Measurements from ENCODE around the gene GPC4.
"Not testable (repeated sequence)": the region's sequence is repeated elsewhere in the genome, so short reads cannot be mapped to it uniquely, and the experiment has no call there.

Gene GPC4

GRCh38 chrX:133323431-133323830 is 91.9 kb downstream of the GPC4 start:
- Histone ChIP-seq H4K20me1 (ENCODE audit: insufficient read depth, low read length) (no peaks in the 10 kb centered on the region), H3F3A (ENCODE audit: insufficient read depth, low read length) (no peaks in the 10 kb centered on the region), H3K27me3 (ENCODE audit: insufficient read depth, low read length) (no peaks in the 10 kb centered on the region), H2AFZ (ENCODE audit: low read length) (no peak overlapping the region), H3K4me2 (ENCODE audit: low read length) (no peak overlapping the region), H3K36me3 (ENCODE audit: insufficient read depth, low read length) (no peaks in the 10 kb centered on the region), H3K27ac (ENCODE audit: low read depth, low read length, poor library complexity, severe bottlenecking) (no peak overlapping the region), H3K4me3 (ENCODE audit: low read depth, low read length, poor library complexity, severe bottlenecking) (no peak overlapping the region), H3K9me2 (ENCODE audit: low read depth, low read length) (no peaks in the 10 kb centered on the region), H3K9ac (ENCODE audit: low read length) (no peak overlapping the region), H3K79me2 (ENCODE audit: insufficient read depth, low read length) (no peaks in the 10 kb centered on the region), H3K4me1 (ENCODE audit: insufficient read depth, low read length, severe bottlenecking) (no peaks in the 10 kb centered on the region), H3K9me3 (ENCODE audit: low read length) (no peaks in the 10 kb centered on the region)
- no peak for TF ChIP-seq EZH2 (IDR thresholded peaks at IDR 0.05; ENCODE audit: borderline replicate concordance, low read length)
- no peak for TF ChIP-seq CTCF (IDR thresholded peaks at IDR 0.05; ENCODE audit: low read length)

GRCh38 chrX:133322269-133322668 is 93.0 kb downstream of the GPC4 start:
- not testable (repeated sequence) for H3K4me3 ChIP-seq (ENCODE audit: low read depth, low read length, poor library complexity, severe bottlenecking); H3K9me3 ChIP-seq (ENCODE audit: low read length); H3K9me2 ChIP-seq (ENCODE audit: low read depth, low read length); H4K20me1 ChIP-seq (ENCODE audit: insufficient read depth, low read length); H3K27ac ChIP-seq (ENCODE audit: low read depth, low read length, poor library complexity, severe bottlenecking); H3K9ac ChIP-seq (ENCODE audit: low read length); H3F3A ChIP-seq (ENCODE audit: insufficient read depth, low read length); H3K36me3 ChIP-seq (ENCODE audit: insufficient read depth, low read length); H3K79me2 ChIP-seq (ENCODE audit: insufficient read depth, low read length); H3K4me1 ChIP-seq (ENCODE audit: insufficient read depth, low read length, severe bottlenecking); H3K27me3 ChIP-seq (ENCODE audit: insufficient read depth, low read length); H3K4me2 ChIP-seq (ENCODE audit: low read length); H2AFZ ChIP-seq (ENCODE audit: low read length)

GRCh38 chrX:133321451-133321850 is 93.8 kb downstream of the GPC4 start:
- Histone ChIP-seq H3K9me2 (ENCODE audit: low read depth, low read length) (no peaks in the 10 kb centered on the region), H2AFZ (ENCODE audit: low read length) (no peak overlapping the region), H3K9ac (ENCODE audit: low read length) (no peak overlapping the region), H3F3A (ENCODE audit: insufficient read depth, low read length) (no peaks in the 10 kb centered on the region), H3K4me3 (ENCODE audit: low read depth, low read length, poor library complexity, severe bottlenecking) (no peak overlapping the region), H3K4me1 (ENCODE audit: insufficient read depth, low read length, severe bottlenecking) (no peaks in the 10 kb centered on the region), H3K27me3 (ENCODE audit: insufficient read depth, low read length) (no peaks in the 10 kb centered on the region), H3K79me2 (ENCODE audit: insufficient read depth, low read length) (no peaks in the 10 kb centered on the region), H3K36me3 (ENCODE audit: insufficient read depth, low read length) (no peaks in the 10 kb centered on the region), H3K27ac (ENCODE audit: low read depth, low read length, poor library complexity, severe bottlenecking) (no peak overlapping the region), H3K4me2 (ENCODE audit: low read length) (no peak overlapping the region), H3K9me3 (ENCODE audit: low read length) (no peaks in the 10 kb centered on the region), H4K20me1 (ENCODE audit: insufficient read depth, low read length) (no peaks in the 10 kb centered on the region)
- TF ChIP-seq CTCF (IDR thresholded peaks at IDR 0.05; ENCODE audit: low read length) = no peak
- TF ChIP-seq EZH2 (IDR thresholded peaks at IDR 0.05; ENCODE audit: borderline replicate concordance, low read length) = no peak

GRCh38 chrX:133314281-133314680 is 101.0 kb downstream of the GPC4 start:
- Histone ChIP-seq H3K36me3 (ENCODE audit: insufficient read depth, low read length) (no peaks in the 10 kb centered on the region), H3K4me1 (ENCODE audit: insufficient read depth, low read length, severe bottlenecking) (no peaks in the 10 kb centered on the region), H3F3A (ENCODE audit: insufficient read depth, low read length) (no peaks in the 10 kb centered on the region), H3K27me3 (ENCODE audit: insufficient read depth, low read length) (no peaks in the 10 kb centered on the region), H3K79me2 (ENCODE audit: insufficient read depth, low read length) (no peaks in the 10 kb centered on the region), H3K4me2 (ENCODE audit: low read length) (no peak overlapping the region), H3K27ac (ENCODE audit: low read depth, low read length, poor library complexity, severe bottlenecking) (no peak overlapping the region), H3K9ac (ENCODE audit: low read length) (no peak overlapping the region), H3K9me2 (ENCODE audit: low read depth, low read length) (no peaks in the 10 kb centered on the region), H2AFZ (ENCODE audit: low read length) (no peak overlapping the region), H3K9me3 (ENCODE audit: low read length) (no peaks in the 10 kb centered on the region), H4K20me1 (ENCODE audit: insufficient read depth, low read length) (no peaks in the 10 kb centered on the region), H3K4me3 (ENCODE audit: low read depth, low read length, poor library complexity, severe bottlenecking) (no peak overlapping the region)
- TF ChIP-seq EZH2 (IDR thresholded peaks at IDR 0.05; ENCODE audit: borderline replicate concordance, low read length) = no peak
- TF ChIP-seq CTCF (IDR thresholded peaks at IDR 0.05; ENCODE audit: low read length) = no peak

All from OCI-LY1 (cell line).